DMS53 treated with DMSO at 0.1 percent for 48 hours (cell line): ENCODE data around the gene NPIPA1.
"Not testable (repeated sequence)": the region's sequence is repeated elsewhere in the genome, so short reads cannot be mapped to it uniquely, and the experiment has no call there.

Experiments used
- DNase-seq: peaks from one replicate; lab custom pipeline; 2025; ENCODE audit not compliant: unreplicated experiment; lab: John Stamatoyannopoulos, UW

The NPIPA1 gene

DNA sequence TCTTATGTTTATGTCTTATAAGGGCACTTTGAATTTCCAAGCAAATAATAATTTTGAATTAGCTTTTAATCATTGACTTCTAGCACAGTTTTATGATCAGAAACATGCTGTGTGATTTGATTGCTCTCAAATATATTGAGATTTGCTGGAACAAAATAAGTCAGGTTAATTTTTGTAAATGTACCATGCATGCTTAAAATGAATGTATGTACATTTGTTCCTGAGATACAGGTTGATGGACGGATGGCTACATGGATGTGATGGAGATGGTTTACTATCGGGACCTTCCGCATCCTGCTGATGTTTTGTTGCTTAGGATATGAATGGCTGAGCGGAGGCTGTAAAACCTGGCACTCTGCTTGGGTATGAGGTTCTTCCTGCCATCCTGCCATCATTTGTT lies at the start of gene NPIPA1:
TSS of gene NPIPA1 (plus strand) at position 301 of the 400 bp plus-strand sequence. CDS start at position 301, 0 bp downstream.
- DNase-seq = not testable (repeated sequence)

DNA sequence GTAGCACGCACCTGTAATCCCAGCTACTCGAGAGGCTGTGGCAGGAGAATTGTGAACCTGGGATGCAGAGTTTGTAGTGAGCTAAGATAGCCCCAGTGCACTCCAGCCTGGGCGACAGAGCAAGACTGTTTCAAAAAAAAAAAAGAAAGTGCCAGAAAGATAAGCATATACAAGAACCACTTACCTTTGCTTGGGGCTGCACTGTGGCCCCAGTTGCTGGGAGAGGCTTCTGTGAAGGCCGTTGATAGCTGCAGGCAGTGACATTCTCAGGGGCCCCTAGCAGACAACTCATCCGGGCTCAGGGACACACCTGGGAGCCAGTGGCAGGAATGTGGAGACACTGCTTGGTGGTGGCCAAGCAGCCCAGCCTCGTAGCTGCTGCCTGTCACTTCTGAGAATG lies 45.1 kb upstream of the NPIPA1 start:
- not testable (repeated sequence) for DNase-seq

DNA sequence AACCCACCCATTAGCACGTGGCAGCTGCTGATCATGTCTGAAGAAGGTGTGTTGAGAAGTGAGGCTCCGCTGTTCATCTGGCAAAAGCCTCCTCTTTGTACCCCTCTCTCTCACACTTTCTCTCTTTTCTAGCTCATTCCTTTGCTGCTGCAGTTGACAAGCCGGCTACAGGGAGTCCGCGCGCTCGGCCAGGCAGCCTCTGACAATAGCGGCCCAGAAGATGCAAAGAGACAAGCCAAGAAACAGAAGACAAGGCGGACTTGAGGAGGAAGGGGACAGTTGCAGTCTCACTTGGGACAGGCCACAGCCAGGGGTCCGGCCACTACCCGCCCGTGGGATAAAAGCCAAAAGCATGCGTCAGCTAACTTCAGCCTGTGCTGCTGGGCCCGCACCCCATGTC lies 41.9 kb upstream of the NPIPA1 start:
- not testable (repeated sequence) for DNase-seq

DNA sequence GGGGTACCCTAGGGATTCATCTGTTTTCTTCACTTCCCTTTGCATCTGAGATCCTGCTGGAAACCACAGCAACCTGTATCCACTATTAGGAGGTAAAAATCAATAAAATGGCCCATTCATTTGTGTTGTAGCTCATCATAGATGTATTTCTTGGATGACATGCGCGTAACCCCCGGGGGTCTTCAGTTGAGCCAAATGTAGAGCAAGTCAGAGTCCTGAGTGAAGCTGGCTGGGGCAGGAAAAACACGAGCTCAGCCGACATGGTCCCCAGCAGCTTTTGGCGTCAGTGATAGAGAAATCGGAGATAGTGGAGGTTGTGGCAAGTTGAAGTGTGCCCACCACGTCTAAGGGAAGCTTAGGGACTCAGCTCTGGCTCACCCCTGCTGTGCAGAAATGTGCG lies 41.2 kb upstream of the NPIPA1 start:
- DNase-seq = not testable (repeated sequence)

DNA sequence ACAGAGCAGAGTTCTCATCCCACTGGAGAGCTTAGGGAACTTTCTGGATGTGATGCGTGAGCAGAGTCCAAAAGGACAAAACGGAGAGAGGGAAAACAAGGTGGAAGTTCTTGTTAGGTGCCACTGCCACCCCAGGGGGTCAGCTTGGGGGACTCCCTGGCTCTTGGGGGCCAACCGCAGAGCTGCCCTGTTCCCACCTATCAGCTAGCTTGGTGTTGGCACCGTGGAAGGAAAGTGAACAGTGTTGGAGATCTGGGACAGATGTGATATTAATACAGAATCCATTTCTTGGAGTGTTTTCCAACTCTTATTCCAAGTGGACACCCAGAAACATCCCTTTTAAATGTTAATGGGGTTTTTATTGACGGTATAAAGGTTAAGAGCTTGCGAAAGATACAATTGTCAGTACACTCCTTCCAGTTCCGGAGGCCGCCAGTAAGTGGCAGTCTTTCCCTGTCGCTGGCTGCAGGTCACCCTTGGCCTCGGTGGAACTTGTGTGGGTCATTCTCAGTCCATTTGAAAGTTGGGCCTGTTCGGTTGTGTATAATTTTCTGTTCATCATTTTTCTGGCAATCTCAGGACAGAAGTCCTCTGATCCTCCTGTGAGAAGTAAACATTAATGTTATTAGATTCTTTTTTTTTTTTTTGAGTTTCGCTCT lies 40.1 kb upstream of the NPIPA1 start:
- DNase-seq = not testable (repeated sequence)

DNA sequence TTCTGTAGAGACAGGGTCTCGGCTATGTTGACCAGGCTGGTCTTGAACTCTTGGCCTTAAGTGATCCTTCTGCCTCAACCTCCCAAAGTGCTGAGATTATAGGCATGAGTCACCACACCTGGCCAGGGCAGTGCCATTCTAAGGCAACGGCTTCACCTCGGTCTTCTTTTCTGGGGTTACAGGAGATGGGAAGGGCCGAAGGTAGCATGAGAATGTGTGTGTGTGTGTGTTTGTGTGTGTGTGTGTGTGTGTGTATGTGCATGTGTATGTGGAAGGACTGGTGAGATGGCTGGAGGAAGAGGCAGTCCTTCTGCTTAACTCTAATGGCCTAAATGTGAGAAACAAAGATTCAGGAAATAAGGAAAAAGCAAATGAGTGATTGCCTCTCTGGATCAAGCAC lies 39.1 kb upstream of the NPIPA1 start:
- DNase-seq = not testable (repeated sequence)

DNA sequence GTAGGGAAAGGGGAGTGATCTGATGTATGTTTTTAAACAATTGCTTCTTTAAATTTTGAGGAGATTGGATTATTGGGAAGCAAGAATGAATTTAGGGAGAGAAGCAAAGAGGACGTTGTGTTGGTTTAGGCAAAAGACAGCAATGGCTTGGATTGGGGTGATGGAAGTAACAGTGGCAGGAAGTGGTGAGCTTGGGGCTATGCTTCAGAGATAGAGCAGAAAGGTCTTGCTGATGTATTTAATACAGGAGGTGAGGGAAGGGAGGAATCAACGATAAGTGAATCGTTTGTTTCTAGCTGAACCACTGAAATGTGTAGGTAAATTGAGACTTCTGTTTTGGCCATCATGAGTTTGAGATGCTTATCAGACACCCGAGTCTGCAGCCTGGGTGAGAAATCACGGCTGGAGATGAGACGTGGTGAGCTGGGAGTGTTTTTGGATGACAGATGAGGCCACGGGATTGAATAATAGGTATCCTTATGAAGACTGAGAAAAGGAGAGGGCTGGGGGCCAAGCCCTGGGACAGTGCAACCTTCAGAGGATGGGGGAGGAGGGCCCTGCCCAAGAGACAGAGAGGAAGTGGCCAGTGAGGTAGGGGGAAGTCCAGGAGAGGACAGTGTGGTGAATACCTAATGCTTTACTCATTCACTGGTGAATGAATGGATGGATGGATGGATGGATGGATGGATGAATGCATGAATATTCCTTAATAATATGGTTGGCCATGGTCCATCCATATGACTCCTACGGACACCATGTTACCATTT lies 33.9 kb upstream of the NPIPA1 start:
- not testable (repeated sequence) for DNase-seq

DNA sequence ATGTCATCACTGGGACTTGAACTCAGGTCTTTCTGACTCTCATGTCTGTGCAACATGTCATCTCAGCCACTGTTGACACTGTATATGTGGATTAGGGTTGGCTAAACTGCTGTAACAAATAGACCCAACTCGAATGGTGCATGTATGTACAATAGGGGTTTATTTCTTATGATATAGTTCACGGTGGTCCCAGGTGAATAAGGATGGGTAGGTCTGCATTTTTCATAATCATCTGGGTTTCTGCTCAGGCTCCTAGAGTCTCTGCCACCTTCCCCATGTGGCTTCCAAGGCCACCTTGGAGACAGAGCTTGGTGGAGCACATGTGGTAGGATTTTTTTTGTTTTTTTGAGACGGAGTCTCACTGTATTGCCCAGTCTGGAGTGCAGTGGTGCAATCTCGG lies 27.5 kb upstream of the NPIPA1 start:
- not testable (repeated sequence) for DNase-seq

DNA sequence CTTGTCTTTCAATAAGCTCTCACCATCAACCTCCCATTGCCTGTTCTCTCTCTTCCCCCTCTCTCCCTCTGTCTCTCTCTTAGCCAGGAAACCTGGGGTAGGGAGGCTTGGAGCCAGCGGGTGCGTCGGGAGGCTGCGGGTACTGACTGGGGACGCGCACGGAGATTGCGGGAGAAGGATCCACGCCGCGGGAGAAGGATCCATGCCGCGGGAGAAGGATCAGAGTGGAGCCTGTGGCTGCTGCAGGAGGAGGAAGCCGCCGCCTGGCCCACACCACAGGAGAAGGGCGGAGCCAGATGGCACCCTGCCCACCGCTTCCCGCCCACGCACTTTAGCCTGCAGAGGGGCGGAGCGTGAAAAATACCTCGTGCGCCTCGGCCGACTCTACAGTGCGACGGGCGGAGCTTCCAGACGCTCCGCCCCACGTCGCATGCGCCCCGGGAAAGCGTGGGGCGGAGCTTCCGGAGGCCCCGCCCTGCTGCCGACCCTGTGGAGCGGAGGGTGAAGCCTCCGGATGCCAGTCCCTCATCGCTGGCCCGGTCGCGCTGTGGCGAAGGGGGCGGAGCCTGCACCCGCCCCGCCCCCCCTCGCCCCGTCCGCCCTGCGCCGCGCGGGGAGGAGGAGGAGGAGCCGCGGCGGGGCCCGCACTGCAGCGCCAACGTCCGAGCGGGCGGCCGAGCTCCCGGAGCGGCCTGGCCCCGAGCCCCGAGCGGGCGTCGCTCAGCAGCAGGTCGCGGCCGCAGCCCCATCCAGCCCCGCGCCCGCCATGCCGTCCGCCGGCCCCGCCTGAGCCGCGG lies 26.2 kb upstream of the NPIPA1 start:
- DNase-seq = not testable (repeated sequence)

DNA sequence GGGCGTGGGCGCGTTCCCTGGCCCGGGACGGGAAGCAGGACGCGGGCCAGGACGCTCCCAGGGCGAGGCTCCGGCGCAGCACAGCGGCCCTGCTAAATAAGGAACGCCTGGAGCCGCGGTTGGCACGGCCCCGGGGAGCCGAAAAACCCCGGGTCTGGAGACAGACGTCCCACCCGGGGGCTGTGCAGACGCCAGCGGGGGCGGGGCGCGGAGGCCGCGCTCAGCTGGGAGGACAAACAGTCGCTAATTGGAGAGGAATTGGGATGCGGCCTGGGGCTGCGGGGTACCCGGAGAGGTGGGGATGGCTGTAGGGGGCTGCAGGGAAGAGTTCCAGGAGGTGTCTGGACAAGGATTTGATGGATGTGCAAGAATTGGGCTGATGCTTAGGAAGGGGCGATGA lies 25.3 kb upstream of the NPIPA1 start:
- DNase-seq = not testable (repeated sequence)

DNA sequence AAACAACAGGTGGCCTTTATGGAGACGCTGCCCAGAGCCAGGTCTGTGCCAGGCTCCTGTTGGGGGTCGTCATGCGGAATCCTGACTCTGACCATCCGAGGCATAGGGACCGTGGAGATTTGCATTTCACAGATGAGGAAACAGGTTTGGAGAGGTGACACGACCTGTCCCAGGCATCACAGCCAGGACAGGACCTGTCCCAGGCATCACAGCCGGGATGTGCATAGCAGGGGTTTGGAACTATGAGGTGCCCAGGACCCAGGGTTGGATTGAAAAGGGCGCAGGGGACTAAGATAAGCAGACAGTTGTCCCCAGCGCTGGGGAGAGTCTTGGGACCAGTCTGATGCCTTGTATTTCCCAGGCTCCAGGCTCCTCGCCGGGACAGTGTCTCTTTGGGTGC lies 24.7 kb upstream of the NPIPA1 start:
- DNase-seq = not testable (repeated sequence)

DNA sequence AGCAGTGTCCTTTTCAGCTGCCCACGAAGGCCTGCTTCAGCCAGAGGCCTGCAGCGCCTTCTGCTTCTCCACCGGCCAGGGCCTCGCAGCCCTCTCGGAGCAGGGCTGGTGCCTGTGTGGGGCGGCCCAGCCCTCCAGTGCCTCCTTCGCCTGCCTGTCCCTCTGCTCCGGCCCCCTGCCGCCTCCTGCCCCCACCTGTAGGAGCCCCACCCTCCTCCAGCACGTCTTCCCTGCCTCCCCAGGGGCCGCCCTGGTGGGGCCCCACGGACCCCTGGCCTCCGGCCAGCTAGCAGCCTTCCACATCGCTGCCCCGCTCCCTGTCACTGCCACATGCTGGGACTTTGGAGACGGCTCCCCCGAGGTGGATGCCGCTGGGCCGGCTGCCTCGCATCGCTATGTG lies 18.7 kb upstream of the NPIPA1 start:
- DNase-seq = not testable (repeated sequence)

DNA sequence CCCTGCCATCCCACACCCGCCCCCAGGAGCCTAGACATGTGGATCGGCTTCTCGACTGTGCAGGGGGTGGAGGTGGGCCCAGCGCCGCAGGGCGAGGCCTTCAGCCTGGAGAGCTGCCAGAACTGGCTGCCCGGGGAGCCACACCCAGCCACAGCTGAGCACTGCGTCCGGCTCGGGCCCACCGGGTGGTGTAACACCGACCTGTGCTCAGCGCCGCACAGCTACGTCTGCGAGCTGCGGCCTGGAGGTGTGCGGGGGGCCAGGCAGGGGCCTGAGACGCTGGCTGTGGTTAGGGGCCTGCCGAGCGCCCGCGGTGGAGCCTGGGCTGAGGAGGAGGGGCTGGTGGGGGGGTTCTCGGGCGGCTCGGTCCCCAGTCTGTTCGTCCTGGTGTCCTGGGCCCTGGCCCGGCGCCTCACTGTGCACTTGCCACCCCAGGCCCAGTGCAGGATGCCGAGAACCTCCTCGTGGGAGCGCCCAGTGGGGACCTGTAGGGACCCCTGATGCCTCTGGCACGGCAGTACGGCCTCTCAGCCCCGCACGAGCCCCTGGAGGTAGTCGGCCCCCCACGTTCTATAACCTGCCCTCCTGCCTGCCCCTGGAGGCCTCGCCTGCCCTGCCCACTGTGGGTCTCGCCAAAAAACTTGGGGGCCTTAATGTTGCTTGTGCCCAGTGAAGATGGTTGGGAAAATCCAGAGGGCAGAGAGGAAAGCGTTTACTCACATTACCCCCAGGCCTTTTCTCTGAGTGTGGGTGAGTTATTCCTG lies 17.2 kb upstream of the NPIPA1 start:
- not testable (repeated sequence) for DNase-seq

DNA sequence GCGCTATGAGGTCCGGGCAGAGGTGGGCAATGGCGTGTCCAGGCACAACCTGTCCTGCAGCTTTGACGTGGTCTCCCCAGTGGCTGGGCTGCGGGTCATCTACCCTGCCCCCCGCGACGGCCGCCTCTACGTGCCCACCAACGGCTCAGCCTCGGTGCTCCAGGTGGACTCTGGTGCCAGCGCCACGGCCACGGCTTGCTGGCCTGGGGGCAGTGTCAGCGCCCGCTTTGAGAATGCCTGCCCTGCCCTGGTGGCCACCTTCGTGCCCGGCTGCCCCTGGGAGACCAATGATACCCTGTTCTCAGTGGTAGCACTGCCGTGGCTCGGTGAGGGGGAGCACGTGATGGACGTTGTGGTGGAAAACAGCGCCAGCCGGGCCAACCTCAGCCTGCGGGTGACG lies 15.0 kb upstream of the NPIPA1 start:
- DNase-seq = not testable (repeated sequence)

DNA sequence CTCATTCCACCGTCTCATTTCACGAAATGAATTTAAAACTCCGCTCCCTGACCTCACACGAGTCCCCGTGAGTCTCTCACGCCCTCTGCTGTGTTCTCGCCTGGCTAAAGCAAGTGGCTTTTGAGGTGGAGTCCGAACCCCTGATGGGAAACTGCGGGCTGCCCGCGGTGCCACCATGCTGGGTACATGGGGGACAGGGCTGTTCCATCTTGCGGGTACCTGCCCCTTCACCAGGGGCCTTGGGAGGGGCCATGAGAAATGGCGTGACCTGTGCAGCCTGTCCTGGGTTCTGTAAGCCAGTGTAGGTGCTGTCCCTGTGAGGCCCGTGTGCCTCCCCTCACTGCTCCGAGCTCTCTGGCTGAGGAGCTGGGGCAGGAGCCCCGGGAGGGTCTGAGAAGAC lies 14.3 kb upstream of the NPIPA1 start:
- DNase-seq = not testable (repeated sequence)

DNA sequence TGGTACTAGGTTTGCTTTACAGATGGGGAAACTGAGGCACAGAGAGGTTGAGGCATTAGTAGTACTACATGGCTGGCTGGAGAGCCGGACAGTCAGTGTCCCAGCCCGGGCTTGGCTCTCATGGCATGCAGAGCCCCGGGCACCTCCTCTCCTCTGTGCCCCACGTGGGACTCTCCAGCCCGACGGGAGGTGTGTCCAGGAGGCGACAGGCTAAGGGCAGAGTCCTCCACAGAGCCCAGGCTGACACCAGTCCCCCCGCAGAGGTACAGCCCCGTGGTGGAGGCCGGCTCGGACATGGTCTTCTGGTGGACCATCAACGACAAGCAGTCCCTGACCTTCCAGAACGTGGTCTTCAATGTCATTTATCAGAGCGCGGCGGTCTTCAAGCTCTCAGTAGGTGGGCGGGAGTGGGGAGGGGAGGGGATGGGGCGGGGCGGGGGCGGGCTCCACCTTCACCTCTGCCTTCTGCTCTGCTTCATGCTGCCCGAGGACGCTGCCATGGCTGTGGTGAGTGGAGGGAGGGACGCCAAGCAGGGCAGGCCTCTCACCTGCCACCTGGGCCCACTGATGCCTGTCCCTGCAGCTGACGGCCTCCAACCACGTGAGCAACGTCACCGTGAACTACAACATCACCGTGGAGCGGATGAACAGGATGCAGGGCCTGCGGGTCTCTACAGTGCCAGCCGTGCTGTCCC lies 13.7 kb upstream of the NPIPA1 start:
- DNase-seq = not testable (repeated sequence)

DNA sequence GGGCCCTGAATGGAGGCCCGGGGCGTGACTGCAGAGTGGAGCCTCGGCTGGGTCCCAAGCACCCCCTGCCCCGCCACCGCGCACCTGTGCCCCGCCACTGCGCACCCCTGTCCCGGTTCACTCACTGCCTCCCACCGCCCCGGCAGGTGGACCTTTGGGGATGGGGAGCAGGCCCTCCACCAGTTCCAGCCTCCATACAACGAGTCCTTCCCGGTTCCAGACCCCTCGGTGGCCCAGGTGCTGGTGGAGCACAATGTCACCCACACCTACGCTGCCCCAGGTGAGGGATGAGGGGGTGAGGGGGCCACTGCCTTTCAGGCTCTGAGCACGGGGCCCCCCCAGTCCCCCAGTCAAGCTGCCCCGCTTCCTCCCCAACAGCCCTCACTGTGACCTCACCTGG lies 12.9 kb upstream of the NPIPA1 start:
- DNase-seq = not testable (repeated sequence)

DNA sequence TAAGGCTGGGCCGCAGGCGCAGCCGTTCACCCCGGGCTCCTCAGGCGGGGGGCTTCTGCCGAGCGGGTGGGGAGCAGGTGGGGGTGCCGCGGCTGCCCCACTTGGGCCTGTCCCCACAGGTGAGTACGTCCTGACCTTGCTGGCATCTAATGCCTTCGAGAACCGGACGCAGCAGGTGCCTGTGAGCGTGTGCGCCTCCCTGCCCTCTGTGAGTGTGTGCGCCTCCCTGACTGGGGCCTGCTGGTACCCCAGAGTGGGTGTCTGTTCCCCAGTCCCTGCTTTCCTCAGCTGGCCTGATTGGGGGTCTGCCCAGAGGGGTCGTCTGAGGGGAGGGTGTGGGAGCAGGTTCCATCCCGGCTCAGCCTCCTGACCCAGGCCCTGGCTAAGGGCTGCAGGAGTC lies 12.3 kb upstream of the NPIPA1 start:
- not testable (repeated sequence) for DNase-seq

DNA sequence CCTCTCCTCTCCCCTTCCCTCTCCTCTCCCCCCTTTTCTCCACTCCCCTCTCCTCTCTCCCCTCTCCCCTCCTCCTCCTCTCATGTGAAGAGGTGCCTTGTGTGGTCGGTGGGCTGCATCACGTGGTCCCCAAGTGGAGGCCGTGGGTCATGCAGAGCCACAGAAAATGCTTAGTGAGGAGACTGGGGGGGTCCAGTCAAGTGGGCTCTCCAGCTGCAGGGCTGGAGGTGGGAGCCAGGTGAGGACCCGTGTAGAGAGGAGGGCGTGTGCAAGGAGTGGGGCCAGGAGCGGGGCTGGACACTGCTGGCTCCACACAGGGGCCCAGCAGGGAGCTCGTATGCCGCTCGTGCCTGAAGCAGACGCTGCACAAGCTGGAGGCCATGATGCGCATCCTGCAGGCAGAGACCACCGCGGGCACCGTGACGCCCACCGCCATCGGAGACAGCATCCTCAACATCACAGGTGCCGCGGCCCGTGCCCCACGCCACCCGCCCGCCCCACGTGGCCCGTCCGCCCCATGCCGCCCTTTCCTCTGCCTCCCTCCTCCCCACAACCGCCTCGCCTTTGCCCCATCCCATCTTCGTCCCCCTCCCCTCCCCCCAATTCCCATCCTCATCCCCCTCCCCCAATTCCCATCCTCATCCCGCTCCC lies 9.1 kb upstream of the NPIPA1 start:
- DNase-seq = not testable (repeated sequence)

DNA sequence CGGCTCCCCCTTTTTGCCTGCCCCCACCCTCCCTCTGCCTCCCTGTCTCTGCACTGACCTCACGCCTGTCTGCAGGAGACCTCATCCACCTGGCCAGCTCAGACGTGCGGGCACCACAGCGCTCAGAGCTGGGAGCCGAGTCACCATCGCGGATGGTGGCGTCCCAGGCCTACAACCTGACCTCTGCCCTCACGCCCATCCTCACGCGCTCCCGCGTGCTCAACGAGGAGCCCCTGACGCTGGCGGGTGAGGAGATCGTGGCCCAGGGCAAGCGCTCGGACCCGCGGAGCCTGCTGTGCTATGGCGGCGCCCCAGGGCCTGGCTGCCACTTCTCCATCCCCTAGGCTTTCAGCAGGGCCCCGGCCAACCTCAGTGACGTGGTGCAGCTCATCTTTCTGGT lies 8.1 kb upstream of the NPIPA1 start:
- not testable (repeated sequence) for DNase-seq
